B cell (primary cell): ENCODE results near the gene STK17A. TPM values are rescaled to one million over a fixed set of nuclear protein-coding genes. Genes with fewer than 3 reads are reported as not detected.
A peak's percentile ranks its signal among the peaks of the same experiment; 100 is the strongest.

ENCODE experiments used
- ATAC-seq: fragments of 200-7000 bp; cut with Tn5 transposase; one replicate; pipeline ENCODE4 v1.10.0; 2021; ENCODE audit warnings: low read depth, mild to moderate bottlenecking, moderate number of reproducible peaks, moderate library complexity
- CTCF ChIA-PET: fragments of 350-600 bp; sonication (Branson Sonifier 250); formaldehyde crosslinking; loops from one replicate; lab custom pipeline; 2021; ENCODE audit warnings: antibody characterized with exemption, inconsistent platforms; lab: Charles Lee
- POLR2A ChIA-PET: fragments of 350-600 bp; sonication (Branson Sonifier 250); formaldehyde crosslinking; loops from one replicate; lab custom pipeline; 2021; ENCODE audit warnings: antibody characterized with exemption; lab: Charles Lee
- DNase-seq: peaks from one replicate; pipeline ENCODE4 v3.0.0; 2013
- H2AFZ ChIP-seq: 2 replicates; pipeline ENCODE4 v1.6.1; 2012; ENCODE audit warnings: mild to moderate bottlenecking, low read depth, low read length; ENCODE audit not compliant: insufficient read depth, poor library complexity, severe bottlenecking
- H3K27ac ChIP-seq, 2 donors: 1 replicate in 1 of 2; 2 replicates in 1 of 2; pipeline ENCODE4 v1.5.1; 2012 to 2013; ENCODE audit warnings: low read length in 2 of 2, mild to moderate bottlenecking in 2 of 2, moderate library complexity in 1 of 2
- H3K27me3 ChIP-seq, 4 experiments: fragments of 200-600 bp in 1 of 4; sonication (generic) in 1 of 4; replicated peaks in 1 of 4; 1 replicate in 2 of 4; 2 replicates in 2 of 4; pipeline versions ENCODE4 v1.6.1 to v1.7.0; 2013 to 2016; ENCODE audit warnings: low read length in 3 of 4, mild to moderate bottlenecking in 2 of 4, mixed read lengths in 1 of 4, moderate library complexity in 1 of 4; ENCODE audit not compliant: insufficient read depth in 4 of 4, control insufficient read depth in 3 of 4; ENCODE audit errors: control extremely low read depth in 1 of 4
- H3K36me3 ChIP-seq, 2 experiments: replicated peaks in 1 of 2; 1 replicate in 1 of 2; 2 replicates in 1 of 2; pipeline versions ENCODE4 v1.6.1 to v1.7.1; 2013; ENCODE audit warnings: low read length in 1 of 2; ENCODE audit not compliant: insufficient read depth in 2 of 2, control insufficient read depth in 1 of 2; ENCODE audit errors: control extremely low read depth in 1 of 2, extremely low read depth in 1 of 2
- H3K4me1 ChIP-seq, 2 donors: fragments of 200-600 bp in 1 of 2; sonication (generic) in 1 of 2; 1 replicate in 1 of 2; 2 replicates in 1 of 2; pipeline versions ENCODE4 v1.5.1 to v1.6.1; 2013 to 2017; ENCODE audit warnings: low read length in 2 of 2; ENCODE audit not compliant: control insufficient read depth in 2 of 2, insufficient read depth in 2 of 2
- H3K4me2 ChIP-seq: replicated peaks from 2 replicates; pipeline ENCODE3; 2012; ENCODE audit warnings: mild to moderate bottlenecking, low read depth, low read length; ENCODE audit not compliant: poor library complexity, severe bottlenecking
- H3K4me3 ChIP-seq, 5 experiments: fragments of 200-600 bp in 1 of 5; sonication (generic) in 1 of 5; 1 replicate in 3 of 5; 2 replicates in 2 of 5; pipeline versions ENCODE4 v1.5.1 to v1.7.0; 2011 to 2016; ENCODE audit warnings: low read length in 4 of 5, mild to moderate bottlenecking in 4 of 5, low read depth in 2 of 5, control low read depth in 1 of 5, moderate library complexity in 1 of 5; ENCODE audit not compliant: insufficient read depth in 1 of 5; ENCODE audit errors: control extremely low read depth in 1 of 5, extremely low read depth in 1 of 5
- H3K79me2 ChIP-seq: fragments of 200-600 bp; sonication (generic); one replicate; pipeline ENCODE4 v1.6.0; 2016; ENCODE audit warnings: low read length; ENCODE audit not compliant: control insufficient read depth, insufficient read depth
- H3K9ac ChIP-seq: fragments of 200-600 bp; sonication (generic); 2 replicates; pipeline ENCODE4 v1.6.1; 2017; ENCODE audit warnings: mild to moderate bottlenecking, low read length, moderate library complexity
- H3K9me3 ChIP-seq, 3 donors: one replicate each; pipeline versions ENCODE4 v1.6.1 to v1.7.1; 2013; ENCODE audit warnings: low read length in 2 of 3; ENCODE audit not compliant: control insufficient read depth in 2 of 3, insufficient read depth in 1 of 3; ENCODE audit errors: control extremely low read depth in 1 of 3
- H4K20me1 ChIP-seq: 2 replicates; pipeline ENCODE4 v1.6.0; 2012; ENCODE audit warnings: mild to moderate bottlenecking, low read length; ENCODE audit not compliant: insufficient read depth, control insufficient read depth, poor library complexity, severe bottlenecking
- H3K27ac Mint-ChIP-seq: one replicate; pipeline ENCODE4 v1.8.0; 2021; ENCODE audit warnings: mixed read lengths
- H3K27me3 Mint-ChIP-seq: one replicate; pipeline ENCODE4 v1.8.0; 2021; ENCODE audit warnings: mixed read lengths
- H3K4me1 Mint-ChIP-seq: one replicate; pipeline ENCODE4 v1.8.0; 2021; ENCODE audit warnings: mixed read lengths
- H3K4me3 Mint-ChIP-seq: one replicate; pipeline ENCODE4 v1.8.0; 2021; ENCODE audit warnings: mixed read lengths
- H3K9me3 Mint-ChIP-seq: one replicate; pipeline ENCODE4 v1.8.0; 2022; ENCODE audit warnings: mixed read lengths; ENCODE audit not compliant: insufficient read depth
- EZH2 ChIP-seq: IDR thresholded peaks from 2 replicates; pipeline ENCODE4 v1.6.1; 2012; ENCODE audit warnings: borderline replicate concordance, low read depth, mild to moderate bottlenecking, moderate library complexity, low read length; ENCODE audit not compliant: insufficient read depth, poor library complexity, severe bottlenecking
- WGBS: methylation state at CpG from one replicate; pipeline ENCODE4 v1.1.5; 2013; ENCODE audit warnings: missing lambda C conversion rate; ENCODE audit not compliant: insufficient coverage; 5-methylcytosine and 5-hydroxymethylcytosine counted together
- intact Hi-C: fragments of 100-400 bp; cut with micrococcal nuclease; formaldehyde crosslinking; loops from one replicate; pipeline ENCODE4 v1.10.0; 2022
- polyA plus RNA-seq: library from polyadenylated mRNA; depleted of rRNA; stranded (reverse); fragments of >200 nt; gene quantifications from 2 replicates; pipeline ENCODE4 v1.2.3, GENCODE V29; 2012
- total RNA-seq, 2 donors: library from RNA; stranded (reverse); fragments of 120-200 nt in 1 of 2; gene quantifications; 1 replicate in 1 of 2; 2 replicates in 1 of 2; pipeline versions ENCODE4 v1.2.3 to v1.2.4, GENCODE V29; 2013 to 2022
- TF ChIP-seq, protein P1 (sequence below): fragments of 200-600 bp; IDR thresholded peaks from one replicate; pipeline ENCODE4 v1.8.0; 2022; ENCODE audit warnings: antibody characterized with exemption, mild to moderate bottlenecking

The STK17A gene
- total and polyA plus RNA-seq, 2 donors (not counting 1 experiment from before 2014, with no cell fraction given): 72.8 to 111 TPM

DNA sequence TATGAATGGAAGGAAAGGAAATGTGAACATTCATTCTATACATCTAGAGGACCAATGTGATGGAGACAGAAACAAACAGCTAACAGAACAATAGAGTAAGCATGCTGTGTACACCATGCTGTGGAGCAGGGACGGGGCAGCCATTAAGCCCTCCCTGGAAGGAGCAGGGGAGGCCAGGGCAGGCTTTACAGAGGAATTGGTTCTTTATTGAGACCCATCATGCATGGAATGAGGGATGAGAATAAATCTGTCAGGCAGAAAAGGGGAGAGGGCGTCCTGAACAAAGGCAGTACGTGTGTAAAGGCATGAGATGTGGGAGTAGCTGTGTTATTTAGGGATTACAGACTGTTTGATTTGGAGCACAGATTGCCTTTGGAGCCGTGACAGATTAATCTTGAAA, 35.2 kb downstream of the STK17A start:
- POLR2A ChIA-PET: interaction anchor here (0.6 to 0.8 kb wide), 2 partner anchors 24 to 36 kb away, joined by 3 to 7 read pairs; partner anchors contain the start of gene STK17A
- Histone ChIP-seq H3K4me2 (no peak overlapping the region), H3K9me3 (no peaks in the 10 kb centered on the region), H3K79me2 (peaks cover 97% of the 10 kb centered on the region), H3K4me3 (no peak overlapping the region), H3K36me3 (peaks cover 4 to 77% of the 10 kb centered on the region in 2 experiments), H3K9ac (no peak overlapping the region), H4K20me1 (peaks cover 40% of the 10 kb centered on the region), H3K27me3 (no peaks in the 10 kb centered on the region), H2AFZ (no peak overlapping the region), H3K27ac (peak overlapping the region in 1 of 2 donors; percentile 56), H3K4me1 (peaks cover 68% of the 10 kb centered on the region in 2 donors)
- Mint-ChIP-seq H3K27me3 (no peaks in the 10 kb centered on the region), H3K4me1 (peaks cover 39% of the 10 kb centered on the region), H3K9me3 (no peaks in the 10 kb centered on the region), H3K27ac (no peak overlapping the region), H3K4me3 (no peak overlapping the region)
- CTCF ChIA-PET: interaction anchor here (1.3 to 3.8 kb wide), 3 partner anchors 8 to 220 kb away, joined by 3 to 24 read pairs (median 3); no protein-coding TSS in a partner anchor
- no peak for DNase-seq
- intact Hi-C loops: no loop called here
- WGBS: 92% methylated on average over 3 of the region's 4 CpGs
- no peak for ATAC-seq
- TF ChIP-seq EZH2: no peak
- TF ChIP-seq, protein P1, sequence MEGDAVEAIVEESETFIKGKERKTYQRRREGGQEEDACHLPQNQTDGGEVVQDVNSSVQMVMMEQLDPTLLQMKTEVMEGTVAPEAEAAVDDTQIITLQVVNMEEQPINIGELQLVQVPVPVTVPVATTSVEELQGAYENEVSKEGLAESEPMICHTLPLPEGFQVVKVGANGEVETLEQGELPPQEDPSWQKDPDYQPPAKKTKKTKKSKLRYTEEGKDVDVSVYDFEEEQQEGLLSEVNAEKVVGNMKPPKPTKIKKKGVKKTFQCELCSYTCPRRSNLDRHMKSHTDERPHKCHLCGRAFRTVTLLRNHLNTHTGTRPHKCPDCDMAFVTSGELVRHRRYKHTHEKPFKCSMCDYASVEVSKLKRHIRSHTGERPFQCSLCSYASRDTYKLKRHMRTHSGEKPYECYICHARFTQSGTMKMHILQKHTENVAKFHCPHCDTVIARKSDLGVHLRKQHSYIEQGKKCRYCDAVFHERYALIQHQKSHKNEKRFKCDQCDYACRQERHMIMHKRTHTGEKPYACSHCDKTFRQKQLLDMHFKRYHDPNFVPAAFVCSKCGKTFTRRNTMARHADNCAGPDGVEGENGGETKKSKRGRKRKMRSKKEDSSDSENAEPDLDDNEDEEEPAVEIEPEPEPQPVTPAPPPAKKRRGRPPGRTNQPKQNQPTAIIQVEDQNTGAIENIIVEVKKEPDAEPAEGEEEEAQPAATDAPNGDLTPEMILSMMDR: no peak

DNA sequence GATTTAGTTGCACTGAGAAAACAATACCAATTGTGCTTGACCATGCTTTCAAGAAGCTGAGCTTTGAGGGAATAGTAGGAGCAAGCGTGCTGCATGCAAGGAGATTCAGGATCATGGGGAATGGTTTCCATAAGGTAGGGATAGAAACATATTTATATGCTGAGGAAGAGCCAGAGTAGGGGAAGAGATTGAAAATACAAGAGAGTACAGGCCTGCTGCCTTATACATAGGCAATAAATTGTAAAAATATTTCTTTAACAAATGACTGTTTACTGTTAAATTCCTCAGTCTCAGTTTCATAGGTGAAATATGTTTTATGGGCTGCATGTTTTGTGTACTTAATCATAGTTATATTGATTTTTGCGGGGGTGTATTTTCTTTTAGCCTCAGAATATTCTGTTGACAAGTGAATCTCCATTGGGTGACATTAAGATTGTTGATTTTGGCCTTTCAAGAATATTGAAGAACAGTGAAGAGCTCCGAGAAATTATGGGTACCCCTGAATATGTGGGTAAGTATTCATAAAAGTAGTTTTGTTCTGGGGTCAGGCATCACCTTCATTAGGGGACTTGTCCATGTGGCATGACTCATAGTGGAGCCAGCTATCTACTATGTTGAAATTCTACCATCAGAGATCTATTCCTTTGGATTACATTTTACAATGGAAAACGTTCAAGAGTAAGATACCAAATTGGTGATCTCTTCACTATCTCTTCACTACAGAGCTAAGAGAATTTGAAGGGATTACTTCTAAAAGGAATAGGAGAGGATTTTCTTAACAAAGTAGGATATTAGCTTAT, 36.5 kb downstream of the STK17A start:
- 100% methylated on average over 1 of the region's 4 CpGs for WGBS
- Mint-ChIP-seq H3K9me3 (no peaks in the 10 kb centered on the region), H3K27me3 (no peaks in the 10 kb centered on the region), H3K4me1 (peaks cover 42% of the 10 kb centered on the region), H3K4me3 (no peak overlapping the region), H3K27ac (no peak overlapping the region)
- Histone ChIP-seq H4K20me1 (peaks cover 39% of the 10 kb centered on the region), H3K27me3 (no peaks in the 10 kb centered on the region), H3K4me3 (no peak overlapping the region), H3K4me2 (no peak overlapping the region), H3K36me3 (peaks cover 2 to 85% of the 10 kb centered on the region in 2 experiments), H3K79me2 (peaks cover 91% of the 10 kb centered on the region), H3K4me1 (peaks cover 65 to 66% of the 10 kb centered on the region in 2 donors), H2AFZ (no peak overlapping the region), H3K27ac (peak overlapping the region in 1 of 2 donors; percentile 56), H3K9me3 (no peaks in the 10 kb centered on the region), H3K9ac (no peak overlapping the region)
- POLR2A ChIA-PET: interaction anchor here (1.1 kb wide), 2 partner anchors 26 to 139 kb away, joined by 3 to 4 read pairs; partner anchors contain the start of gene BLVRA
- no peak for DNase-seq
- TF ChIP-seq, protein P1: no peak
- no peak for TF ChIP-seq EZH2
- no peak for ATAC-seq
- CTCF ChIA-PET: interaction anchor here (0.7 to 5.4 kb wide), 5 partner anchors 26 to 81 kb away, joined by 3 to 39 read pairs (median 7); partner anchors contain the start of gene STK17A
- intact Hi-C loops: loop anchor here (2.0 kb wide), 1 partner anchor 15 kb away; no protein-coding TSS in a partner anchor
